Measurements from ENCODE around the gene ADAMTS12.

The ADAMTS12 gene

GRCh38 chr5:33712664-33713063 lies 179.1 kb downstream of the ADAMTS12 start:
- no peak for DNase-seq (ENCODE audit: low read depth)

DNA sequence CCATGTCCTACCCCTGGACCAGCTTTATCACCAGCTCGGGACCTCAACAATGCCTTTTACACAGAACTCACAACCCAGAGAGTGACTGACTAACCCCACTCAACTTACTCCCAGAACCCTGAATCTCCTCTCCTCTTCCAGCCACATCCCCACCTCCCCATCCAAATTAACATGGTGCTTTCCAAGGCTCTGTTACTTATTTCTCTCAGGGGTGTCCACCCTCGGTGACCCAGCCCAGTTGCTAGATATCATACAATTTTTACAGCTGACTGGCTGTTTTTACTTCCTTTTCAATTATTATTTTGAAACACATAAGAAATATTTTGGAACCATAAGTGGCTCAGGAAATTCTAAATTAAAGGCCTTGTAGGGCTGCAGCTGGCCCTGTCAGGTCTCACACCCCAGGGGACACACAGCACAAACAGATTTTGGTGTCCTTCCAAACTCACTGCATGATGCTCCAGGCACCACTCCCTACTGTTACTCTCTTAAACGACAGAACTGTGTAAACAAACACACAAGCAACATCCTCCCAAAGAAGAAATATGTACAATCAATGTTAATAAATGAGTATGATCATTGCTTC lies 180.6 kb downstream of the ADAMTS12 start:
- no peak for DNase-seq (ENCODE audit: low read depth)

GRCh38 chr5:33702867-33703266 lies 188.9 kb downstream of the ADAMTS12 start:
- no peak for DNase-seq (ENCODE audit: low read depth)

- DNase-seq (ENCODE audit: low read depth), result no peak
These were observed 189.8 kb downstream of the ADAMTS12 start for GRCh38 chr5:33701951-33702350.

- DNase-seq (ENCODE audit: low read depth), result peak; percentile 41
These were observed 190.5 kb downstream of the ADAMTS12 start for GRCh38 chr5:33701251-33701650.

GRCh38 chr5:33696411-33696810 lies 195.4 kb downstream of the ADAMTS12 start:
- no peak for DNase-seq (ENCODE audit: low read depth)

DNA sequence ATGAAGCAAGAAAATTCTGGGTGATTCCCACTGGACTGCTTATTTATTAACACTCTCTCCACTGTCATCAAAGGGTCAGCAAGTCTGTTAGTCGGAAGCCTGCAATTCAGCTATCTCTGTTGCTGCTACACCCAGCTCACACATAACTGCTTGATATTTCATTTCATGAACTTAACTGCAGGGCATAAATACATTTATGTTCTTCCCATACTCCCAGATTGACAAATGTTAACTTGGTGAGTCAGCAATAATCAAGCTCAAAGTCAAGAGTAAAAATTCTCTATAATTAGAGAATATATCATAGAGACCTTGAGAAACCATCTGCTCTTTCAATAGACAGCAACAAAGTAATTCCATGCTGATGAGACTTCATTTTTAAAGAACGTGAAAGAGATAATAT lies 198.8 kb downstream of the ADAMTS12 start:
- DNase-seq (ENCODE audit: low read depth), result no peak

- peak; percentile 52 for DNase-seq (ENCODE audit: low read depth)
These were observed 199.9 kb downstream of the ADAMTS12 start for GRCh38 chr5:33691856-33692255.

- DNase-seq (ENCODE audit: low read depth), result peak; percentile 95
These were observed 201.2 kb downstream of the ADAMTS12 start for GRCh38 chr5:33690374-33691135.

GRCh38 chr5:33688526-33688925 lies 203.3 kb downstream of the ADAMTS12 start:
- DNase-seq (ENCODE audit: low read depth), result no peak

- DNase-seq (ENCODE audit: low read depth), result no peak
These were observed 203.7 kb downstream of the ADAMTS12 start for GRCh38 chr5:33688066-33688465.

GRCh38 chr5:33685873-33686755 lies 205.7 kb downstream of the ADAMTS12 start:
- no peak for DNase-seq (ENCODE audit: low read depth)

DNA sequence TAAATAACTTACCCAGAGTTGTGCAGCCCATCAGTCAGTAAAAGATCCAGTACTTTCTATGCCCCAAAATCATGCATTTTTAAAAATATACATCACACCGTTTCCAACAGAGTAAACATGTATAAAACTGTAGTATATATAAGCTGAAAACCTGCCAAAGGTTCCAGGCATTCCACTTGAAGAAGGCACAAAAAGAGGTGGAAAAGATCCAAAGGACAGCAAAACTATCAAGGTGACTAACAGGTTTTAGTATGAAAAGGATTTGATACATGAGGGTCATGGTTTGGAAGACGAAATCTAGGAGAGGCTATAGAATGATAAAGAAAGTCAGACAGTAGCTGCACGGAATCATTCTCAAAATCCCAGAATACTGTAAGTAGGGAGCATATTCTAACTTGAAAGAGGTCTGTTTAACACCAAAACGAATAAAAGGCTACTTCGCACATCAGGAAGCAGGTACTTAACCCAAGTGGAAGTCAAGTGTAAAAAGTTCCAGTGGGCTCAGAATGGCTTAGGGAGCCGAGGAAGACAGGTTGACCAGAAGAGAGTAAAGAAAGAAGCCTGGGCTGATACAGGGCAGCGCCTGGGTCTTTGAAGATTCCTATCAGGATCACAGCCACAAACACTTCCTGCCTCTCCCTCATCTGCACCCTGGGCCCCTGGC lies 207.2 kb downstream of the ADAMTS12 start:
- DNase-seq (ENCODE audit: low read depth), result no peak

DNA sequence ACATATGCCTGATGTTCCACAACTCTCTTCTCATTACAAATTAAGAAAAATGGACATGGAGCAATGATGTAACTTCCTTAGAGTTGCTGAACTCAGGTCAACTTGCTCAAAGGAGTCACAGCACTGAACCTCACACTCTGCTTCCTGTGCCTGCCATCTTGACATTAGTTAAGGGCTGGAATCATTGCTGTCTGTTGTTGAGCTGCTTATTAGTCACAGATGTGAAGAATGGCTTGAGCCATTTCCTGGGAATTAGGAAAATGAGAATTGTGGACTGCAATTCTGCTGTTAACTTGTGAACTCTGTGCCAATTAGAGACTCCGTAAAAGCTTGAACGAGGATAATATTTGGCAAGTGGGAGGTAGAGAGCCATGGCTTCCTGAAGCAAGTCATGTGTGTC lies 212.0 kb downstream of the ADAMTS12 start:
- DNase-seq (ENCODE audit: low read depth), result peak; percentile 52

DNA sequence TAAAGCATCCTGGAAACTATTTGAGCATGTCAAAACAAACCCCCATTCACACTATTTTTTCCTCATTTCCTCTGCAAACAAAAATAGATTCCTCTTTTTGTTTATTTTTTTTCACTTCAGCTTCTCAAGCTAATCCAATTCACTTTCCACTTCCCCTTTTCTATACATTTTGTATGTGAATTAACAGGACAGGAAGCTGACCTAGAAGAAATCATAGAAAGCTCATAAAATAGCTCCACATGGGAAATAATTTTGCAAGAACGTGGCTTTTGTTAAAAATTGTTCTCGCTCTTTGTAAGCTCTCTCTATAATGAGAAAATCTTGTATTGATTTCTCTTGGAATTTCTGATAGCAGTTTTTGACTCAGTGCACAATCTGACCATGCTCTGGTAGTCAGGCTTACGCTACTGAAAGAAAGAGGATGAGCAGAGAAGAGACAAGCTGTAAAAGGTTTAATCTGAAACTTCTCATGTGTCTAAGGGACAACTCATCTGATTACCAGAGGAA lies 215.8 kb downstream of the ADAMTS12 start:
- no peak for DNase-seq (ENCODE audit: low read depth)

GRCh38 chr5:33671700-33672291 lies 220.0 kb downstream of the ADAMTS12 start:
- DNase-seq (ENCODE audit: low read depth), result no peak

- DNase-seq (ENCODE audit: low read depth), result peak; percentile 82
These were observed 228.9 kb downstream of the ADAMTS12 start for GRCh38 chr5:33662722-33663427.

GRCh38 chr5:33659526-33660169 lies 232.1 kb downstream of the ADAMTS12 start:
- no peak for DNase-seq (ENCODE audit: low read depth)

GRCh38 chr5:33657804-33658440 lies 233.9 kb downstream of the ADAMTS12 start:
- DNase-seq (ENCODE audit: low read depth), result peak; percentile 32

DNA sequence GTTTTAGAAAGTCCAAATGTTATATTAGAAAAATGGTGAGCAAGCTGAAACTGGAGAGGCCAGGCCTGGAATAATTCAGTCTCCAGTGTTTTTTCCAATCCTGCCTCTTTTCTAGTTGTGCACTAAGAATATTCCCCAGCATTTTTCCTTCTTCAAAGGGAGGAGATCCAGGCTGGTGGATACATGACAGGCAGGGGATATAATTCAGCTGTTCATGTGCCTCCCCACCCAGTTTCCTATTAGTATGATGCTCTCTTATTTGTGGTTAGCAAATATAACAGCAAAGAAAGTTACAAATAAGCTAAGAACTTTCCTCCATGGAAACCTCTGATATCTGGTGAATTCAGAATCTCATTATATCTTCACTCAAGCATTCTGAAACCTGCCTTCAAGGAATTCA lies 234.6 kb downstream of the ADAMTS12 start:
- no peak for DNase-seq (ENCODE audit: low read depth)
